Kidney epithelial cell (primary cell): Measurements from ENCODE around the gene KCNK17. TPM values are rescaled to one million over a fixed set of nuclear protein-coding genes. Genes with fewer than 3 reads are reported as not detected.
A peak's percentile ranks its signal among the peaks of the same experiment; 100 is the strongest.
"Not testable (repeated sequence)": the region's sequence is repeated elsewhere in the genome, so short reads cannot be mapped to it uniquely, and the experiment has no call there.

Experiments
- DNase-seq: peaks from one replicate; pipeline ENCODE4 v3.0.0-alpha.2; 2010; ENCODE audit warnings: low read depth
- H3K27me3 ChIP-seq: 2 replicates; pipeline ENCODE4 v1.6.0; 2011; ENCODE audit warnings: low read length; ENCODE audit not compliant: control insufficient read depth, insufficient read depth
- H3K36me3 ChIP-seq: 2 replicates; pipeline ENCODE4 v1.5.1; 2011; ENCODE audit warnings: low read length; ENCODE audit not compliant: control insufficient read depth, insufficient read depth
- H3K4me3 ChIP-seq: 2 replicates; pipeline ENCODE4 v1.5.1; 2011; ENCODE audit warnings: low read depth, mild to moderate bottlenecking, control low read depth, low read length
- total RNA-seq: library from RNA; depleted of rRNA; stranded (reverse); fragments of >200 nt; gene quantifications from 2 replicates; pipeline ENCODE4 v1.2.3, GENCODE V29; 2015
- TF ChIP-seq, protein P1 (sequence below): IDR thresholded peaks from 2 replicates; pipeline ENCODE4 v1.5.1; 2011; ENCODE audit warnings: mild to moderate bottlenecking, moderate library complexity, low read length, control low read depth, inconsistent platforms; ENCODE audit not compliant: insufficient read depth, poor library complexity, severe bottlenecking

KCNK17 gene
- total RNA-seq, 1 donor from 2014 or later: not detected

DNA sequence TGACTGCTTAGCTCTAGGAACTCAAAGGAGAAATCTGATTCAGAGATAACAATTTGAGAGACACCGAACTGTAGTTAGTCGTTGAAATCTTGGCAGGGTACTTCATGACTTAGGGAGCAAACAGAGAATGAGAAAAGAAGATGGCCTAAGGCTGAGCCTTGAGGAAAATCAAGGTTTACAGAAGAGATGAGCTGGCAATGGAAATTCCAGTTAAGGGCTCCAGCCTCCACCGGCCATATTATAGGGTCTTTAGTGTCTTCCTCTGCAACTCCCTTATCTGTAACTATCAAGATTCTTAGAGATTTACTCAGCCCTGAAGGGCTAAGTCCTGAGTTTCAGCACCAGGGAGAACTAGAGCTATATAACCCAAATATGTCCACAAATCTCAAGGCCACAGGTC lies 26.6 kb downstream of the KCNK17 start:
- no peak for DNase-seq
- Histone ChIP-seq H3K4me3 (no peak overlapping the region), H3K27me3 (no peaks in the 10 kb centered on the region), H3K36me3 (no peaks in the 10 kb centered on the region)
- TF ChIP-seq, protein P1, sequence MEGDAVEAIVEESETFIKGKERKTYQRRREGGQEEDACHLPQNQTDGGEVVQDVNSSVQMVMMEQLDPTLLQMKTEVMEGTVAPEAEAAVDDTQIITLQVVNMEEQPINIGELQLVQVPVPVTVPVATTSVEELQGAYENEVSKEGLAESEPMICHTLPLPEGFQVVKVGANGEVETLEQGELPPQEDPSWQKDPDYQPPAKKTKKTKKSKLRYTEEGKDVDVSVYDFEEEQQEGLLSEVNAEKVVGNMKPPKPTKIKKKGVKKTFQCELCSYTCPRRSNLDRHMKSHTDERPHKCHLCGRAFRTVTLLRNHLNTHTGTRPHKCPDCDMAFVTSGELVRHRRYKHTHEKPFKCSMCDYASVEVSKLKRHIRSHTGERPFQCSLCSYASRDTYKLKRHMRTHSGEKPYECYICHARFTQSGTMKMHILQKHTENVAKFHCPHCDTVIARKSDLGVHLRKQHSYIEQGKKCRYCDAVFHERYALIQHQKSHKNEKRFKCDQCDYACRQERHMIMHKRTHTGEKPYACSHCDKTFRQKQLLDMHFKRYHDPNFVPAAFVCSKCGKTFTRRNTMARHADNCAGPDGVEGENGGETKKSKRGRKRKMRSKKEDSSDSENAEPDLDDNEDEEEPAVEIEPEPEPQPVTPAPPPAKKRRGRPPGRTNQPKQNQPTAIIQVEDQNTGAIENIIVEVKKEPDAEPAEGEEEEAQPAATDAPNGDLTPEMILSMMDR: no peak

DNA sequence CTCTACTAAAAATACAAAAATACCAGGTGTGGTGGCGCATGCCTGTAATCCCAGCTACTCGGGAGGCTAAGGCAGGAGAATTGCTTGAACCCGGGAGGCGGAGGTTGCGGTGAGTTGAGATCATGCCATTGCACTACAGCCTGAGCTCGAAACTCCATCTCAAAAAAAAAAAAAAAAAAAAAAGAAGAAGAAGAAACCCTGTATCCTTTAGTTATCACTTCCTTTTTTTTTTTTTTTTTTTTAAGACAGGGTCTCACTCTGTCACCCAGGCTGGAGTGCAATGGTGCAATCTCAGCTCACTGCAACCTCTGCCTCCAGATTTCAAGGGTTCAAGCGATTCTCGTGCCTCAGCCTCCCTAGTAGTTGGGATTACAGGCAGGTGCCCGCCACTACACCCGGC lies 27.6 kb downstream of the KCNK17 start:
- H3K4me3 ChIP-seq, DNase-seq, H3K27me3 ChIP-seq, H3K36me3 ChIP-seq: not testable (repeated sequence)

DNA sequence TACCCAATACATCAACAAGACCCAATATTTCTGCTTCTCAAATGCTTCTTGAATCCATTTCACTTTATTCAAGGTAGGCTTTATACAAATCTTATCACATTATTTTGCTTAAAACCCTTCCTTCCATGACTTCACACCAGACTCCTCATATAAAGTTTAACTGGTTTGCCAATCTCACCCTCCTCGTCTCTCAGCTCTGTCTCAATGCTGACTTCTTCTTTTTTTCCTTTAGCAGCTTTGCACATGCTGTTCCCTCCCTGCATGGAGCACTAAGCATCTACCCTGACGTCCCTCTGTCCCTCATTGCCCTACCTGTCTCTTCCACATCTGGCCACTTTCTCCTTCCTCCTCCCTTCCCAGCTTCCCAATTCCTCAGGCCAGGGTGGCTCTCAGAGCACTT lies 31.4 kb downstream of the KCNK17 start:
- Histone ChIP-seq H3K27me3 (no peaks in the 10 kb centered on the region), H3K36me3 (no peaks in the 10 kb centered on the region), H3K4me3 (no peak overlapping the region)
- TF ChIP-seq, protein P1: no peak
- no peak for DNase-seq

DNA sequence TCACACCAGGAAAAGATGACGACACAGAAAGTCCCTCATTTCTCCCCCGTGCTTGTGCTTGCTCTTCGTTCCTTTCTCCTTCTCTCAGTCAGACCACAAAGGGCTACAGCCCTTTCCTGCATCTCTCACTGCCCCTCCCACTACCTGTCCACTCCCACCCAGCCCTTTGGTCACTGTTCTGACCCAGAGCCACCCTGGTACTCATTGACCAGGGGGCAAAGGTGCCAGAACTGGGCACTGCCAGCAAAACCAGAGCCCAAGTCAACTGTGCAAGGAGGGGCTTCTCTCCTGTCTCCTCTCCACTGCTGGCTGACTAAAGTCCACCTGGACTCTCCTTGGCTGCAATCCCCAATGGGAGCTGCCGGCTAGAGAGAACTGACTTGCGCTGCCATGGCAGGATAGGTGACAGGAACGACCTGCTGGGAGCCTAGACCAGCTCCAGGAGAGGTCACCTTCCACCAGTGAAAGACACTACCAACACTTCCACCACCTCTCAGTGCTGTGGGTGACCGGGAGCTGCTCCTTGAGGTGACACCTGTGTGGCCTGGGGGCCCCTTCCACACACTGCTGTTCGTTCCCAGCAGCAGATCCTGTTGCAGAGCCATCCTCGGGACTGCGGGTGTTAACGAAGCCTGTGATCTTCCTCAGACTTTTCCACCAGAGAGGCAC lies 32.8 kb downstream of the KCNK17 start:
- Histone ChIP-seq H3K36me3 (no peaks in the 10 kb centered on the region), H3K27me3 (no peaks in the 10 kb centered on the region), H3K4me3 (no peak overlapping the region)
- TF ChIP-seq, protein P1: no peak
- DNase-seq: no peak

DNA sequence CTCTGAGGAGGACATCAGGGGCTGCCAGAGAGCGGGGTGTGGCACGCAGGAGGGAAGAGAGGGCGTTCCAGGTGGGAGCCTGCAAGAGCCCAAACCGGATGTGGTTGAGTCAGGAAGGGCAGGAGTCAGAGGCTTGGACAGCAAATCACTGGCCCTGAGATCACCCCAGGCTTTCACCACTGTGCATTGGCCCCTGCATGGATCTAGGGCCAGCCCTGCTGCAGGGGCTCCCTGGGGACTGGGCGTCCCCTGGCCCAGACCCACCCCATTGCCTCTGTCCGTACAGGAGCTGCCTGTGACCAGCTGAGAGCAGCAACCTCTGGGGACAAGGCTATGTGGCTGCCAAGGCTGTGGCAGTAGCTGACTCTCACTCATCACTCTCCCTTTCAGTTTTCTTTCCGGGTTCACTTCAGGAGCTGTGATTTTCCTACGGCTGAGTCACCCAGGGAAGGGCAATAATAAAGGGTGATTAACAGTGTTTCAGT lies 33.9 kb downstream of the KCNK17 start:
- no peak overlapping the region for H3K4me3 ChIP-seq
- DNase-seq: peak; percentile 58

DNA sequence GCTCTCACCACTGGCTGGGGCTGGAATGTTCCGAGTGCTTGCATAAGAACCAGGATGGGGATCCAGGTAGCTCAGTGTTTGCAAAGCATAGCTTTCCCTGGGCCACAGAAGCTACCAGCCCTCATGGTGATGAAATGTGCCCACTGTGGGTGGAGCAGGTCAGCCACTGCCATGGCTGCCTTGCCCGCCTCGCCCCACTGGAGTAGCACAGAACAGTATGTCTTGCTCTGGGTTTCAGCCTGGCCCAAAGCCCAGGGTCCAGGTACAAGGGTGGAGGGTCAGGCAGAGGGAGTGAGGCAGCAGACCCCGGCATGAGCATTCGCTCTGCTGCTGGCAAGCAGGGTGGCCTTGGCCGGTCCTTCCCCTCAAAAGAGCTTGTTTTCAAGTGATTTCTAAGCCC lies 34.7 kb downstream of the KCNK17 start:
- no peaks in the 10 kb centered on the region for H3K27me3 ChIP-seq
- DNase-seq: no peak
- TF ChIP-seq, protein P1: no peak
- H3K4me3 ChIP-seq: no peak overlapping the region
- no peaks in the 10 kb centered on the region for H3K36me3 ChIP-seq

More for the DNA sequence above, 33.9 kb downstream of the KCNK17 start:
- TF ChIP-seq, protein P1: no peak
- Histone ChIP-seq H3K27me3 (no peaks in the 10 kb centered on the region), H3K36me3 (no peaks in the 10 kb centered on the region)
